CD4-positive, alpha-beta T cell treated with Interleukin-6 at 100 ng/mL for 8 hours (primary cell): ENCODE data around the gene NME7.
"Not testable (repeated sequence)": the region's sequence is repeated elsewhere in the genome, so short reads cannot be mapped to it uniquely, and the experiment has no call there.

ENCODE experiments used
- DNase-seq: peaks from one replicate; pipeline ENCODE4 v3.0.0-alpha.2; 2020; ENCODE audit warnings: mixed read lengths, low spot score

The NME7 gene

DNA sequence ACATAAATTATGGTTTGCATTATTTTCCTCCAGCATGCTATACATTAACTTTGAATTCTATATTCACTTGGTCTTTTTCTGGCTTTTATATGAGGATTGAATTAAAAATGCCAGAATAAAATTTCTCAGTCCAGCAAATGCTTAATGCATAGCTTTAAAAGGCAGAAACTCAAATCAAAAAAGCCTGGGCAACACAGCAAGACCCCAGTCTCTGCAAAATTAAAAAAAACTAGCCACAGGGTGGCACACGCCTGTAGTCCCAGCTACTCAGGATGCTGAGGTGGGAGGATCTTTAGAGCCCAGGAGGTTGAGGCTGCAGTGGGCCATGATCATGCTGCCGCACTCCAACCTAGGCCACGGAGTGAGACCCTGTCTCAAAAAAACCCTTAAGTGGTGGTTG lies 241.3 kb downstream of the NME7 start:
- no peak for DNase-seq

DNA sequence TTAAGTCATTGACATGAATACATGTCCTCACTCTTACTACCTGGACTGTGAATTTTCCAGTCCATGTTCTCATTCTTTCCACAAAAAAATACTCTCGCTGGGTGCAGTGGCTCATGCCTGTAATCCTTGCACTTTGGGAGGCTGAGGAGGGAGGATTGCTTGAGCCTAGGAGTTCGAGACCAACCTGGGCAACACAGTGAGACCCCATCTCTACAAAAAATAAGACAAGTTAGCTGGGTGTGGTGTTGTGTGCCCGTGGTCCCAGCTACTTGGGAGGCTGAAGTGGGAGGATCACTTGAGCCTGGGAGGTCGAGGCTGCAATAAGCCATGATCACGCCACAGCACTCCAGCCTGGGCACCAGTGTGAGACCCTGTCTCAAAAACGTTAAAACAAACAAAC lies 242.0 kb downstream of the NME7 start:
- DNase-seq: not testable (repeated sequence)

- no peak for DNase-seq
Measured at GRCh38 chr1:169124459-169124858, 243.1 kb downstream of the NME7 start.

- no peak for DNase-seq
Measured at GRCh38 chr1:169122976-169123375, 244.6 kb downstream of the NME7 start.

DNA sequence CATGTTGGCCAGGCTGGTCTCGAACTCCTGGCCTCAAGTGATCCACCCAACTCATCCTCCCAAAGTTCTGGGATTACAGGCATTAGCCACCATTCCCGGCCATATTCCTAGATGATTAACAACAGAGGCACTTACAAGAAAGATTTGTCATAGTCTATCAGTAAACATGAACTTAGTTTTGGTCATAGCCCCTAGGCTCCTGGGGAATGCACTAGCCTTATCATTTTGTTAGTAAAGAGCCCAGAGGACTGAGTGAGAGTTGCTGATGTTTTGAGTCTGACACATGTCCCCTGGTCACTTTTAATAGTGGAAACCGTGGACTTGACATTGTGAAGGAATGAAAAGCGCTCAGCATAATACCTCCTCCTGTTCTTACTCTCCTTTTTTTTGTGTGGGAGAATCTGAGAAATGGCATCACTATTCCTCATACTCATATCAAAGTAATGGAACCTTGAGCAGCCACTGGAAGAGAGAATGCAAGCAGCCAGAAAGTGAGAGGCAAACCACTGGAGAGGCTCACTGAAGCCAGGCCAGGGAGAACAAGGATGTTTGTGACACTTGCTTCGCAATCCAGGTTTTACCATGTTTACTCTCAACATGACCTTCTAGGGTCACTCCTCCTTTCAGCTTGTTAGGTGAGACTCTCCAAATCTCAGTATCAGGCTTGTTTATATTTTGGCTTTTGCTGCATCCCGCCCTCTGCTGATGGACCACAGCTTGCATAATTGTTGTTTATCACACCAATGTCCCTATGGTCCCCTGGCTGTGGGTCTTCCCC lies 246.3 kb downstream of the NME7 start:
- no peak for DNase-seq

GRCh38 chr1:169120066-169120465 lies 247.5 kb downstream of the NME7 start:
- DNase-seq: no peak

DNA sequence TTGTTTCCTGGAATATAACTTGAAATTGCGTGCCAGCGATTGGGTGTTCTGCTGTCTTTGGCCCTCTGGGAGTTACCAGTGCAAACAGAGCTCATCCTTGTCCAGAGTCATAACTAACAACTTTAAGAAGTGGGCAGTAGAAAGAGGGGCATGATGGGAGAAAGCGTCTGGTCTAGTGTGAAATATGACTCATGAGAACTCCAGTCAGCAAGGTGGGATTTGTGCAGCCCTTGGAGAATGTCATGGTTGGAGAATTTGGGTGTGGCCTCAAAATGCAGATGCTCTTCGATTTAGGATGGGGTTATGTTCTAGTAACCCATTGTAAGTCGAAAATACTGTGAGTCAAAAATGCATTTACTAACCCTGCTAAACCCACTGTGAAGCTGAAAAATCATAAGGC lies 248.2 kb downstream of the NME7 start:
- DNase-seq: no peak

GRCh38 chr1:169118227-169118626 lies 249.4 kb downstream of the NME7 start:
- no peak for DNase-seq

DNA sequence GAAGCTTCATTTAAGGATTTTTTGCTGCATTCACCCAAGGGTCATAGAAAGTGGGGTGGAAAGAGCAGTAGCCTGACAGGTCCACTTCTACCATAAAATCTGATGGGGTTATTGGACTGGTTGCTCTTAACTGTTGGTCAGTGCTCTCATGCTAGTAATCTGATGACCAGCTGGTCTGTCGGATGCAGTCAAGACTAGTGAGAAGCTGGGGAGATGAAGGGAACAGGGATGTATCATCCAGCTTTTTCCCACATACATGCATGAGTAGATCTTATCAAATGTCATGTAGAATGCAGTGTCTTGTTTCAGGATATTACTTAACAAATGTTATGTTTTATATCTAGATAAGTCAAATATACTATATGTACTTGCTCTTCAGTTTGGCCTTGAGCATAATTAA lies 250.0 kb downstream of the NME7 start:
- no peak for DNase-seq

DNA sequence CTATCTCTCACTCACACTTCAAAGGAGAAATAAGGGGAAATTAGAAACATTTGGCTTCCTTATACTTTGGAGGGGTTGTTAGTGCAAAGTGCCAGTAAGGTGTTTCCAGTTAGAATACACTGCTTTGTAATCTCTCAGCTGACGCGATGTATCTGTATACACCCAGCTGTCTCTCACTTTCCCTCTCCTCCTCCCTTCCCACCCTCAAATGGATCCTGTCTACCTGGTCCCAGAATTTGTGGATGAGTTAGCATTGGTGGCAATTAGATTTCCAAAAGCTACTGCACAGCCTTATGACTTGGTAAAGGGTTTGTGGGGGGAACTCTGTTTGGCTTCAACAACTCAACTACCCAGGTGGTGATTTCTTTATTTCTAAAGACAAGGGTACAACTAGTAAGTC lies 250.6 kb downstream of the NME7 start:
- no peak for DNase-seq

GRCh38 chr1:169115891-169116585 lies 251.6 kb downstream of the NME7 start:
- no peak for DNase-seq

- no peak for DNase-seq
Measured at GRCh38 chr1:169113613-169114119, 253.9 kb downstream of the NME7 start.

GRCh38 chr1:169112241-169112640 lies 255.4 kb downstream of the NME7 start:
- DNase-seq: no peak

DNA sequence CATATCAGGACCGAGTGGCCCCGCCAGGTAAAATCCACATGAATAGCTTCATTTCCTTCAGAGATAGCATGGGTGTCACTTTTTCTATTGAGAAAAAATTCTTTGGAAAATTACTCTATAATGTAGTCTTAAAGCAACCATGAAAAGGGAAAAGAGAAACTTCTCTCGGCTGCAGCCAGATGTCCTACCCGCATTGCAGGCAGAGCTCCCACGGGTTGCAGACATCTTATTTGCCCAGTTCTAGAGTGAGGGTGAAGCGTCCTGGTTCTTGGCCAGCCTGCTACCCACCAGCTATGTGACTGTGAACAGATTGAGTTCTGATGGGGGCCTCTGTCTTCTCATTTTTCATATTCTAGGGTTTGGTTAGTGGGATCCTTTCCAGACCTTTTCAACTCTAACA lies 256.1 kb downstream of the NME7 start:
- DNase-seq: no peak

DNA sequence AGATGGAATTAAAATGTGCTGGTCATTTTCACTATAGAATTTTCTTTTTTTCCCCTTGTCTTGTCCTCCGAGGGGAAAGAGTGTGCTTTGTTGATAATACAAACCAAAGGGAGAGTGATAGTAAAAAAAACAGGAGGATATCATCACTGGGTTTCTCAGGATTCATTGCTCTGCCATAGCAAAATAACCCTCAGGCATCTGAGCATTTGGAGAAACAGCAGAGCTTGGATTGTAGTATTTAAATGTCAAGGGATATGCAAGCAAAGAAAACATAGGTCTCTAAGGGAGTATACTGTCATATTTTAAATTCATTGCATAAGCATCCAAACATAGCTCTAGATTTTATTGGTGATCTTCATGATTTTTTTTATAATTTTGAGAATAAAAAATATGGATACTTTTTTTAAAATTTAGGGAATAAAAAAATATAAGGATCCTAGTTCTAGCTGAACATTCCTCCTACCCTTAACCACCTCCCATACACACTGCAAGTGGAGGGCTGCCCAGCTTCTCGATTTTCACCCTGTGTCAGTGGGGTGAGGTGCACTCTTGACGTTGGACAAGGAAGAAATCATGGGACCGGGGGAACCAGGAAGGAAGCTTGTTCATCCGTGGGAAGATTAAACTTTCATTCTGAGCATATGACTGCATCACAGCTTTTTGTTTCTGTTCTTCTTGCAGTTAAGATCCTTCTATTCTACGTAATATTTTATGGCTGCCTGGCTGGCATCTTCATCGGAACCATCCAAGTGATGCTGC lies 256.7 kb downstream of the NME7 start:
- no peak for DNase-seq

- no peak for DNase-seq
Measured at GRCh38 chr1:169110236-169110635, 257.4 kb downstream of the NME7 start.

- no peak for DNase-seq
Measured at GRCh38 chr1:169109561-169110134, 257.9 kb downstream of the NME7 start.

DNA sequence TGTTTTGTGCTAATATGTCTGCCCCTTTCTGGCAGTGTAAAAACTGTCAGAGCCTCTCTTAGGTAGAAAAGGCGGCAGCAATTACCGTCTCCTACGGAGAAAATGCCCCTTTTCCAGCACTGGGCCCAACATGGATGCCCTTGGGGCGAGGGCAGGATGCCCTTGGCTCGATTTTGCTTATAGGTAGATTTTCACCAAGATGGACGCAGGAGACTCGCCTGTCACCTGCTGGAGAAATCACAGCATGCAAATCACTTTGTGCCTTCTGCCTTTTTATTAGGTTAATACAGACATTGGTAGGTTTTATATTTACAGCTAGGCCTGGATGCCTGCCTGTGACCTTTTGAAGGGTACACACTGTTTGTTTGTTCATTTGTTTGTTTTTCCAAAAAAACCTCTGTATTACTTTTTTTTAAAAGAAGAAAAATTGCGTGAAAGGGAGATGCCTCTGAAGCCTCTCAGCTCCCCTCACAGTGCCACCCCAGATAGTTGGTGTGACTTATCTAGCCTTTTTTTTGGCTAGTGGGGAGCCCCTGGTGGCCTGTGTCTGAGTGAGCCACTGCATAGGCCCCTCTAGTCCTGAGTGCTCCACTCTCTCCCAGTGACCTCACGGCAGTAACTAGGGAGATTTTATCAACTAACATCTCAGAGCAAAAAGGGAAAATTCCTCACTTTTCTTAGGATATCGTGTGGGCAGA lies 258.6 kb downstream of the NME7 start:
- no peak for DNase-seq

DNA sequence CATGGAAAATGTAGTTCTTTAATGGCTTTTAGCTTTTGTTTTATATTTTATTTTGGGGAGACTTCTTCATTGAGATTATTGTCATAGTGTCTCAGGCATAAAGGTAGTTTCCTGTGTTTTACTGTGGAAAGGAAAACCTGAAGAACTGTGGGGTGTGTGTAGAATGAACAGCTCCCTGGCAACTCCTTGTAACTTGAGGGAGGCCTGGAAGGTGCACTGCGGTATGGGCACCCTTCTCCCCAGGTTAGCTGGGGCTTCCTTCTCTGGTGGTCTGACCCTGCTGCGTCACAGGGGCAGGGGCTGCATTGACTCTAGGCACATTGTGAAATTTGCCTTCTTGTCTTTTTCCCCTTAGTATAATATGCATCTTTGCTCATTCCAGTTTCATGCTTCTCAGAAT lies 259.4 kb downstream of the NME7 start:
- no peak for DNase-seq

GRCh38 chr1:169107603-169108208 lies 259.9 kb downstream of the NME7 start:
- no peak for DNase-seq

DNA sequence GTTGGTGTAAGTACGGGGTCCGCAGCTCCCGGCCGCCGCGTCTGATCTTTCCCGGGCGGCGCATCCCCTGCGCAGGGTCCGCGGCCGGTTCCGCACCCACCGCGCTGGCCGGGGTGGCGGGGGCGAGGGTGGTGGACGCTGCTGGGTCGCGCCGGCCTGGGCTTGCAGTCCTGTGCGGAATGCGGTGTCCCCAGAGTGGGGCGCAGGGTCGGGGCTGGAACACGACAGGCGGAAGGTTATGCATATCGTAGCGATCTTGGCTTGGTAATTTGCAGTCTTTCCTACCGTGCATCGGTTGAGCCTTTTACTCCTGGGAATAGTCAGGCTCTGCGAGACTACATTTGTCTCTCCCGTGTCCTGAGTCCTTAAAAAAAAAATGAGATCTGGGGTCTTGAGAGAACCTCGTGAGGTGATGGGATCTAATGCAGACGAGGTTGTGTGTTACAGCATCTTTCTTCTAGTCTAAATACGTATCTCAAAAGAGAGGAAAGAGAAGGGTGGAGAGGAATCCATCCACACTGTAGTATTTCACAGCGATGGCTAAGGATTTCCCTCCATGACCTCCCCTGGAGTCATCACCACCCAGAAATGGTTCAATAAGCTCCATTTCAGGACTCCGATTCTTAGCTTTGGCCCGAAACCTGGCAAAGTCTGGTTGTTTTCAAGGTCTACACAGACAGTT lies 260.5 kb downstream of the NME7 start:
- no peak for DNase-seq
